Karpas-422 (cell line): Measurements from ENCODE around the gene POSTN. TPM values are rescaled to one million over a fixed set of nuclear protein-coding genes. Genes with fewer than 3 reads are reported as not detected.

Experiments
- DNase-seq: peaks from one replicate; pipeline ENCODE4 v3.0.0-alpha.2; 2015
- H2AFZ ChIP-seq: fragments of 200-600 bp; sonication (generic); 2 replicates; pipeline ENCODE4 v1.6.1; 2014; ENCODE audit warnings: antibody characterized with exemption, low read length, mixed read lengths
- H3K27ac ChIP-seq: fragments of 200-600 bp; sonication (generic); 2 replicates; pipeline ENCODE4 v1.5.1; 2014; ENCODE audit warnings: mild to moderate bottlenecking, low read length, moderate library complexity
- H3K27me3 ChIP-seq: fragments of 200-600 bp; sonication (generic); 2 replicates; pipeline ENCODE4 v1.6.1; 2014; ENCODE audit warnings: low read length, mixed read lengths
- H3K36me3 ChIP-seq: fragments of 200-600 bp; sonication (generic); 2 replicates; pipeline ENCODE4 v1.6.1; 2014; ENCODE audit warnings: low read length, mixed read lengths; ENCODE audit not compliant: insufficient read depth
- H3K4me1 ChIP-seq: fragments of 200-600 bp; sonication (generic); 2 replicates; pipeline ENCODE4 v1.6.1; 2014; ENCODE audit warnings: mild to moderate bottlenecking, low read length, mixed read lengths
- H3K4me2 ChIP-seq: fragments of 200-600 bp; sonication (generic); 2 replicates; pipeline ENCODE4 v1.6.1; 2014; ENCODE audit warnings: low read length, low read depth, mild to moderate bottlenecking; ENCODE audit not compliant: poor library complexity, severe bottlenecking
- H3K4me3 ChIP-seq: fragments of 200-600 bp; sonication (generic); 2 replicates; pipeline ENCODE4 v1.5.1; 2014; ENCODE audit warnings: mild to moderate bottlenecking, antibody characterized with exemption, low read length, mixed read lengths
- H3K79me2 ChIP-seq: fragments of 200-600 bp; sonication (generic); 2 replicates; pipeline ENCODE4 v1.6.1; 2014; ENCODE audit warnings: mild to moderate bottlenecking, low read length, mixed read lengths
- H3K9ac ChIP-seq: fragments of 200-600 bp; sonication (generic); 2 replicates; pipeline ENCODE4 v1.6.0; 2014; ENCODE audit warnings: low read length
- H3K9me2 ChIP-seq: fragments of 200-600 bp; sonication (generic), shearing (Covaris generic); replicated peaks from 2 replicates; pipeline ENCODE4 v1.6.0; 2014; ENCODE audit warnings: mild to moderate bottlenecking, low read length, moderate library complexity; ENCODE audit not compliant: insufficient read depth
- H3K9me3 ChIP-seq: fragments of 300-700, 200-600 bp; sonication (generic); 2 replicates; pipeline ENCODE4 v1.6.1; 2014; ENCODE audit warnings: low read length, mixed read lengths
- H4K20me1 ChIP-seq: fragments of 200-600 bp; sonication (generic); 2 replicates; pipeline ENCODE4 v1.6.1; 2014; ENCODE audit warnings: mild to moderate bottlenecking, antibody characterized with exemption, low read length, low read depth; ENCODE audit not compliant: insufficient read depth
- total RNA-seq: library from RNA; depleted of rRNA; stranded (reverse); fragments of >200 nt; shearing (Covaris generic); gene quantifications from 2 replicates; pipeline ENCODE4 v1.2.3, GENCODE V29; 2014; ENCODE audit warnings: low replicate concordance; rRNA removed

The POSTN gene
- not detected in 2 replicates for total RNA-seq

- Histone ChIP-seq H3K9ac (no peak within 1 kb of the TSS), H3K4me1 (no peaks in the 10 kb centered on the region), H3K4me2 (no peak within 1 kb of the TSS), H3K27ac (no peak within 1 kb of the TSS), H3K9me3 (no peaks in the 10 kb centered on the region), H3K9me2 (no peaks in the 10 kb centered on the region), H3K79me2 (no peaks in the 10 kb centered on the region), H4K20me1 (no peaks in the 10 kb centered on the region), H2AFZ (no peak within 1 kb of the TSS), H3K36me3 (no peaks in the 10 kb centered on the region), H3K27me3 (no peaks in the 10 kb centered on the region), H3K4me3 (no peak within 1 kb of the TSS)
- no peak for DNase-seq
These were observed at the start of gene POSTN for GRCh38 chr13:37598597-37598996. POSTN (minus strand) TSS chr13:37598768; CDS start chr13:37598726, 42 bp downstream.

- no peaks in the 10 kb centered on the region for H3K9me3 ChIP-seq
- no peaks in the 10 kb centered on the region for H3K79me2 ChIP-seq
- H3K4me2 ChIP-seq, result no peak overlapping the region
- H3K9me2 ChIP-seq, result no peaks in the 10 kb centered on the region
- H2AFZ ChIP-seq, result no peak overlapping the region
- DNase-seq, result no peak
- no peak overlapping the region for H3K9ac ChIP-seq
- no peaks in the 10 kb centered on the region for H4K20me1 ChIP-seq
- no peak overlapping the region for H3K27ac ChIP-seq
- H3K4me1 ChIP-seq, result no peaks in the 10 kb centered on the region
- no peaks in the 10 kb centered on the region for H3K27me3 ChIP-seq
- no peak overlapping the region for H3K4me3 ChIP-seq
- no peaks in the 10 kb centered on the region for H3K36me3 ChIP-seq
These were observed 48.6 kb upstream of the POSTN start for GRCh38 chr13:37647031-37647650.

- Histone ChIP-seq H4K20me1 (no peaks in the 10 kb centered on the region), H3K9me2 (no peaks in the 10 kb centered on the region), H2AFZ (no peak overlapping the region), H3K9me3 (no peaks in the 10 kb centered on the region), H3K36me3 (no peaks in the 10 kb centered on the region), H3K4me3 (no peak overlapping the region), H3K4me2 (no peak overlapping the region), H3K79me2 (no peaks in the 10 kb centered on the region), H3K27ac (no peak overlapping the region), H3K27me3 (no peaks in the 10 kb centered on the region), H3K9ac (no peak overlapping the region), H3K4me1 (no peaks in the 10 kb centered on the region)
- DNase-seq, result no peak
These were observed 48.0 kb upstream of the POSTN start for GRCh38 chr13:37646531-37646930.

- no peaks in the 10 kb centered on the region for H3K9me3 ChIP-seq
- H3K4me1 ChIP-seq, result no peaks in the 10 kb centered on the region
- no peaks in the 10 kb centered on the region for H3K9me2 ChIP-seq
- no peak overlapping the region for H3K4me2 ChIP-seq
- no peaks in the 10 kb centered on the region for H4K20me1 ChIP-seq
- H3K27me3 ChIP-seq, result no peaks in the 10 kb centered on the region
- H2AFZ ChIP-seq, result no peak overlapping the region
- no peak for DNase-seq
- H3K79me2 ChIP-seq, result no peaks in the 10 kb centered on the region
- no peak overlapping the region for H3K4me3 ChIP-seq
- H3K27ac ChIP-seq, result no peak overlapping the region
- no peaks in the 10 kb centered on the region for H3K36me3 ChIP-seq
- no peak overlapping the region for H3K9ac ChIP-seq
These were observed 46.7 kb upstream of the POSTN start for GRCh38 chr13:37645181-37645740.

GRCh38 chr13:37641391-37641790 is 42.8 kb upstream of the POSTN start:
- H4K20me1 ChIP-seq, result no peaks in the 10 kb centered on the region
- no peak overlapping the region for H2AFZ ChIP-seq

GRCh38 chr13:37640499-37640898 is 41.9 kb upstream of the POSTN start:
- no peaks in the 10 kb centered on the region for H3K9me2 ChIP-seq
- H3K9me3 ChIP-seq, result no peaks in the 10 kb centered on the region
- H3K9ac ChIP-seq, result no peak overlapping the region
- H4K20me1 ChIP-seq, result no peaks in the 10 kb centered on the region
- no peak overlapping the region for H2AFZ ChIP-seq
- H3K4me2 ChIP-seq, result no peak overlapping the region
- no peak overlapping the region for H3K27ac ChIP-seq
- no peaks in the 10 kb centered on the region for H3K79me2 ChIP-seq
- H3K27me3 ChIP-seq, result no peaks in the 10 kb centered on the region
- no peaks in the 10 kb centered on the region for H3K36me3 ChIP-seq
- peak; percentile 55 for DNase-seq
- H3K4me1 ChIP-seq, result no peaks in the 10 kb centered on the region
- H3K4me3 ChIP-seq, result no peak overlapping the region

More at GRCh38 chr13:37641391-37641790, 42.8 kb upstream of the POSTN start:
- no peaks in the 10 kb centered on the region for H3K4me1 ChIP-seq
- H3K9ac ChIP-seq, result no peak overlapping the region
- no peak overlapping the region for H3K27ac ChIP-seq
- H3K9me3 ChIP-seq, result no peaks in the 10 kb centered on the region
- no peaks in the 10 kb centered on the region for H3K27me3 ChIP-seq
- no peaks in the 10 kb centered on the region for H3K79me2 ChIP-seq
- no peaks in the 10 kb centered on the region for H3K9me2 ChIP-seq
- no peak overlapping the region for H3K4me2 ChIP-seq
- H3K36me3 ChIP-seq, result no peaks in the 10 kb centered on the region
- H3K4me3 ChIP-seq, result no peak overlapping the region
- no peak for DNase-seq

- DNase-seq, result no peak
- Histone ChIP-seq H3K79me2 (no peaks in the 10 kb centered on the region), H3K4me3 (no peak overlapping the region), H3K4me2 (no peak overlapping the region), H3K36me3 (no peaks in the 10 kb centered on the region), H3K9ac (no peak overlapping the region), H3K9me3 (no peaks in the 10 kb centered on the region), H3K4me1 (no peaks in the 10 kb centered on the region), H4K20me1 (no peaks in the 10 kb centered on the region), H3K27me3 (0 out of 2 replicates have a peak, but pooled peaks cover 2% of the 10 kb centered on the region), H2AFZ (no peak overlapping the region), H3K9me2 (no peaks in the 10 kb centered on the region), H3K27ac (no peak overlapping the region)
These were observed 38.1 kb upstream of the POSTN start for GRCh38 chr13:37636701-37637100.

GRCh38 chr13:37632294-37632693 is 33.7 kb upstream of the POSTN start:
- Histone ChIP-seq H3K27me3 (0 out of 2 replicates have a peak, but pooled peaks cover 2% of the 10 kb centered on the region), H3K4me1 (no peaks in the 10 kb centered on the region), H3K9me3 (no peaks in the 10 kb centered on the region), H2AFZ (no peak overlapping the region), H3K79me2 (no peaks in the 10 kb centered on the region), H3K4me2 (no peak overlapping the region), H3K9ac (no peak overlapping the region), H3K4me3 (no peak overlapping the region), H3K27ac (no peak overlapping the region), H3K9me2 (no peaks in the 10 kb centered on the region), H4K20me1 (no peaks in the 10 kb centered on the region), H3K36me3 (no peaks in the 10 kb centered on the region)
- DNase-seq, result no peak
